ENCODE measurements around the gene ASTN2. TPM values are rescaled to one million over a fixed set of nuclear protein-coding genes. Genes with fewer than 3 reads are reported as not detected.

Gene ASTN2
- total and polyA plus RNA-seq, 12 donors = 1.9 to 11.1 (median 4.0) TPM

DNA sequence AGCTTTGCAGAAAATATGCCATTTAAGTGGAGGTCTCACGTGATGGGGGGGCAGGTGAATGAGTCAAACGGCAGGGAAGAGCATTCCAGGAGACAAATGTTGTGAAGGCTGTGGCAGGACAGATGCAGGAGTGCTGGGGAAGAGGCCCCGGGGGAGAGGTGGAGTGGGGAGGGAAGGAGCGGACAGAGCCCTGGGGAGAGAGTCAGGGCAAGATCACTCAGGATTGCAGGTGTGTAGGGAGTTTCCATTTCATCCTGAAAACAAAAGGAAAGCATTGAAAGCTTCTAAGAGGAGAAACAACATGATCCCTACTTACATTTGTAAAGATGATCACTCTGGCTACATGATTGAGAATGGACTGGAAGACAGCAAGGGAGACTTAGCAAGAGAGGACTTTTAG, 323.3 kb downstream of the ASTN2 start:
- no peaks in the 10 kb centered on the region for H3K9me3 ChIP-seq
- H3K4me3 ChIP-seq = no peak overlapping the region
- H3K4me1 ChIP-seq = peaks cover 0 to 6% (median 0%) of the 10 kb centered on the region in 9 donors
- ATAC-seq (no peak), DNase-seq (no peak)
- 47 to 52% methylated on average over 4 of the region's 4 CpGs for WGBS, 2 donors
- no peak overlapping the region for H3K27ac ChIP-seq
- TF ChIP-seq, protein P1, sequence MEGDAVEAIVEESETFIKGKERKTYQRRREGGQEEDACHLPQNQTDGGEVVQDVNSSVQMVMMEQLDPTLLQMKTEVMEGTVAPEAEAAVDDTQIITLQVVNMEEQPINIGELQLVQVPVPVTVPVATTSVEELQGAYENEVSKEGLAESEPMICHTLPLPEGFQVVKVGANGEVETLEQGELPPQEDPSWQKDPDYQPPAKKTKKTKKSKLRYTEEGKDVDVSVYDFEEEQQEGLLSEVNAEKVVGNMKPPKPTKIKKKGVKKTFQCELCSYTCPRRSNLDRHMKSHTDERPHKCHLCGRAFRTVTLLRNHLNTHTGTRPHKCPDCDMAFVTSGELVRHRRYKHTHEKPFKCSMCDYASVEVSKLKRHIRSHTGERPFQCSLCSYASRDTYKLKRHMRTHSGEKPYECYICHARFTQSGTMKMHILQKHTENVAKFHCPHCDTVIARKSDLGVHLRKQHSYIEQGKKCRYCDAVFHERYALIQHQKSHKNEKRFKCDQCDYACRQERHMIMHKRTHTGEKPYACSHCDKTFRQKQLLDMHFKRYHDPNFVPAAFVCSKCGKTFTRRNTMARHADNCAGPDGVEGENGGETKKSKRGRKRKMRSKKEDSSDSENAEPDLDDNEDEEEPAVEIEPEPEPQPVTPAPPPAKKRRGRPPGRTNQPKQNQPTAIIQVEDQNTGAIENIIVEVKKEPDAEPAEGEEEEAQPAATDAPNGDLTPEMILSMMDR (IDR thresholded peaks at IDR 0.05) = no peak
- no peaks in the 10 kb centered on the region for H3K36me3 ChIP-seq
- intact Hi-C loops (cut with DNase I) = loop anchor here in 1 of 10 donors (10.0 kb wide), 1 partner anchor 1673 kb away; no protein-coding TSS in a partner anchor
- peaks cover 0 to 4% (median 0%) of the 10 kb centered on the region in 7 donors for H3K27me3 ChIP-seq

DNA sequence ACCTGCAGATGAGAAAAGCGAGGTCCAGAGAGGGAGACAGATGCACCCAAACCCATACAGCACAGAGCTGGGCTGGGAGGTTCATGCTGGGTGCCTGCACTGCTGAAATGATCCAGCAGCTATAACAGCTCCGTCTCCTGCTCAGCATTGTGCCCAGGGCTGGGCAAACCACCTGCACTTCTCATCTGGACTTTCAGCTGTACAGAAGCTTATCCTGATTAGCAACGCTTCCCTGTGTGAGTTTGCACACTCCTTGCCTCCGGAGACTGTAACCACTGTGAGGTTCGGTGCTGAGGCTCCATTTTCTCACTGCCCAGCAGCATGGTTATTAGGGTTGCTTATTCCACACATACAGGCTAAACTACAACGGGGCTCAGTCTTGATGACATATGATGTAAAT, 326.1 kb downstream of the ASTN2 start:
- Histone ChIP-seq H3K4me1 (no peaks in the 10 kb centered on the region), H3K9me3 (no peaks in the 10 kb centered on the region), H3K4me3 (no peak overlapping the region), H3K27me3 (peaks cover 0 to 5% (median 0%) of the 10 kb centered on the region in 7 donors), H3K27ac (no peak overlapping the region), H3K36me3 (no peaks in the 10 kb centered on the region)
- 76% methylated on average over 6 of the region's 6 CpGs for WGBS, 2 donors
- TF ChIP-seq, protein P1 (IDR thresholded peaks at IDR 0.05) = no peak
- intact Hi-C loops (cut with DNase I) = loop anchor here in 1 of 10 donors (10.0 kb wide), 1 partner anchor 64 kb away; no protein-coding TSS in a partner anchor
- ATAC-seq = no peak
- no peak for DNase-seq

DNA sequence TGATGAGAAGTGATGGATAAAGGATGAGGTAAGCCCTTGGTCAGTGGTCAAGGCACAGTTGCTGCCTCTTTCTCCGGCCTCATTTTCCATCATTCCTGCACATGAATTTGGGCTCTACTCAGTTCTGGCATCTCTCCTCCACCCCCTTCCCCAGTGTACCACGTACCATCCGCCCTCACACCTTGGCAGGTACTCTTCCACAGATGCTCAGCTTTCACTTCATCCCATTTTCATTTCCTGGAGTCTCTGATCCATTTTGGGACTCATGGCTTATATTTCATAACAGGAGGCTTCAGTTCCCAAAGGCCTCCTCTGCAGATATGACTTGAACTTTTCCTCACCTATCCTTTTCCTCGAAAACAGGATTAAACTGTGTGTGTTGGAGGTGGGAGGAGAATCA, 326.7 kb downstream of the ASTN2 start:
- H3K9me3 ChIP-seq = no peaks in the 10 kb centered on the region
- no peak overlapping the region for H3K4me3 ChIP-seq
- TF ChIP-seq, protein P1 (IDR thresholded peaks at IDR 0.05) = no peak
- intact Hi-C loops (cut with DNase I) = loop anchor here in 1 of 10 donors (10.0 kb wide), 1 partner anchor 63 kb away; no protein-coding TSS in a partner anchor
- peaks cover 0 to 5% (median 0%) of the 10 kb centered on the region in 7 donors for H3K27me3 ChIP-seq
- DNase-seq (no peak), ATAC-seq (no peak)
- 55 to 71% methylated on average over 4 of the region's 4 CpGs for WGBS, 2 donors
- H3K4me1 ChIP-seq = no peaks in the 10 kb centered on the region
- H3K36me3 ChIP-seq = no peaks in the 10 kb centered on the region
- H3K27ac ChIP-seq = no peak overlapping the region

DNA sequence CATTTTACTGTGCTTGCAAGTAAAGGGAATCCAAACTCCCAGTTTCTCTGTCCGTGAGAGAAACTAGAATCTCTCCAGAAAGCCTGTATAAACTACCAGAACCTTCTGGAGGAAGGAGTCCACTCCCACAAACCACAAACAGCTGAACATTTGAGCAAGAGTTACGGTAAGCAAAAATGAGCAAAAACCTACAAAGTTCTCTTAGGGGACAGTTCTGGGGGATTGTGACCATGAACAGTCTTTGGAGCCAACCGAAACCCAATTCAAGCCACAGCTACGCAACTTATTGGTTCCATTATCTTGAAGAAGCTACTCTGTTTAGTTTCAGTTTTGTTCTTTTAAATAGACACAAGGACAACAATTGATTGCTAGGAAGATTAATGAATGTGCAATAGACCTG, 330.6 kb downstream of the ASTN2 start:
- intact Hi-C loops (cut with DNase I) = loop anchor here in 1 of 10 donors (10.0 kb wide), 1 partner anchor 59 kb away; no protein-coding TSS in a partner anchor
- no peak for ATAC-seq
- H3K9me3 ChIP-seq = no peaks in the 10 kb centered on the region
- DNase-seq = no peak
- WGBS, 2 donors = 83 to 85% methylated on average over 4 of the region's 4 CpGs
- TF ChIP-seq, protein P1 (IDR thresholded peaks at IDR 0.05) = no peak
- no peaks in the 10 kb centered on the region for H3K36me3 ChIP-seq
- no peak overlapping the region for H3K4me3 ChIP-seq
- no peaks in the 10 kb centered on the region for H3K4me1 ChIP-seq
- H3K27me3 ChIP-seq = peaks cover 0 to 8% (median 0%) of the 10 kb centered on the region in 7 donors
- no peak overlapping the region for H3K27ac ChIP-seq
